Fibroblast of lung (primary cell): Measurements from ENCODE around the gene MYO1H. TPM values are rescaled to one million over a fixed set of nuclear protein-coding genes. Genes with fewer than 3 reads are reported as not detected.

Experiments used
- DNase-seq, 2 donors: peaks; one replicate each; pipeline versions ENCODE4 v3.0.0 to v3.0.0-alpha.2; 2010; ENCODE audit warnings: low read depth in 2 of 2
- H2AFZ ChIP-seq: 2 replicates; pipeline ENCODE4 v1.5.1; 2012; ENCODE audit warnings: low read length, control low read depth, inconsistent platforms
- H3K27ac ChIP-seq: 2 replicates; pipeline ENCODE4 v1.5.1; 2011; ENCODE audit warnings: low read length, control low read depth; ENCODE audit not compliant: insufficient read depth
- H3K27me3 ChIP-seq: 2 replicates; pipeline ENCODE4 v1.5.1; 2011; ENCODE audit warnings: mild to moderate bottlenecking, low read length; ENCODE audit not compliant: control insufficient read depth, insufficient read depth
- H3K36me3 ChIP-seq: 2 replicates; pipeline ENCODE4 v1.5.1; 2011; ENCODE audit warnings: low read length; ENCODE audit not compliant: control insufficient read depth, insufficient read depth
- H3K4me1 ChIP-seq: 2 replicates; pipeline ENCODE4 v1.5.1; 2011; ENCODE audit warnings: low read length; ENCODE audit not compliant: control insufficient read depth, insufficient read depth; ENCODE audit errors: extremely low read depth
- H3K4me2 ChIP-seq: 2 replicates; pipeline ENCODE4 v1.5.1; 2011; ENCODE audit warnings: low read length, control low read depth; ENCODE audit not compliant: insufficient read depth; ENCODE audit errors: extremely low read depth
- H3K4me3 ChIP-seq, 4 experiments: fragments of 200-600 bp in 1 of 4; sonication (generic) in 1 of 4; replicated peaks in 1 of 4; 2 replicates each; pipeline ENCODE4 v1.5.1; 2011 to 2016; ENCODE audit warnings: low read length in 4 of 4, low read depth in 3 of 4, mild to moderate bottlenecking in 3 of 4, control low read depth in 2 of 4, inconsistent platforms in 1 of 4, mixed read lengths in 1 of 4; ENCODE audit not compliant: insufficient read depth in 1 of 4; ENCODE audit errors: control extremely low read depth in 1 of 4
- H3K79me2 ChIP-seq: 2 replicates; pipeline ENCODE4 v1.5.1; 2012; ENCODE audit warnings: mild to moderate bottlenecking, low read length, inconsistent platforms; ENCODE audit not compliant: control insufficient read depth, insufficient read depth
- H3K9ac ChIP-seq: 2 replicates; pipeline ENCODE4 v1.5.1; 2011; ENCODE audit warnings: mild to moderate bottlenecking, low read length, control low read depth; ENCODE audit not compliant: insufficient read depth
- H3K9me3 ChIP-seq: 2 replicates; pipeline ENCODE4 v1.5.1; 2012; ENCODE audit warnings: low read depth, low read length; ENCODE audit not compliant: control insufficient read depth, insufficient read depth
- H4K20me1 ChIP-seq: 2 replicates; pipeline ENCODE4 v1.5.1; 2011; ENCODE audit warnings: low read length; ENCODE audit not compliant: control insufficient read depth, insufficient read depth; ENCODE audit errors: extremely low read depth
- CTCF ChIP-seq, 2 donors: IDR thresholded peaks in 1 of 2; conservative IDR thresholded peaks in 1 of 2; 1 replicate in 1 of 2; 2 replicates in 1 of 2; pipeline ENCODE4 v1.5.1; 2011 to 2012; ENCODE audit warnings: low read length in 2 of 2, control low read depth in 1 of 2, inconsistent platforms in 1 of 2, low read depth in 1 of 2, mild to moderate bottlenecking in 1 of 2
- EZH2 ChIP-seq: IDR thresholded peaks from 2 replicates; pipeline ENCODE4 v1.5.1; 2012; ENCODE audit warnings: low read length, control low read depth, mild to moderate bottlenecking; ENCODE audit errors: missing control alignments
- polyA plus RNA-seq, 2 donors: library from polyadenylated mRNA; depleted of rRNA in 1 of 2; stranded (reverse) in 1 of 2; unstranded in 1 of 2; fragments of >200 nt; gene quantifications; 2 replicates each; pipeline ENCODE4 v1.2.1, GENCODE V29; 2011 to 2012; ENCODE audit warnings: missing spikeins in 1 of 2
- total RNA-seq: library from RNA; depleted of rRNA; stranded (reverse); fragments of >200 nt; gene quantifications from 2 replicates; pipeline ENCODE4 v1.2.1, GENCODE V29; 2014

MYO1H gene
- total and polyA plus RNA-seq, 2 donors (not counting 1 experiment from before 2014, with no cell fraction given): 0.07 TPM; not detected in 1

DNA sequence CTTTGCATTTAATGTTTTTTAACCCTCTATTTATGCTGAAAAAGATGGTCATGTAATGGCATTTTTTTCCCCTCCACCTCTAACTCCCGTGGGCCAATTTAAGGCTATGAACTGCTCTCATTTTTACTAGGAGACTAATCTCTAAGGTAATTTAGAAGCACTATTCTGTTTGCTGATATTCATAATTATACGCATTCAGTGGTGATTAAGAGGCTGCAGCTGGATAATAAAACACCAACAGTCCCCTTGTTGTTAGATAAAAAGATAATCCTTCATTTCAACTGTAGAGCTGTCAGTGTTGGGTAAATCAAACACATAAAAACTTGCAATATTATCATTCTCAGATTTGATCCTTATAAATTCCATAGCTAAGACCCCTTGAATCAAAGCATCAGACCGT is 8.9 kb downstream of the MYO1H start:
- H3K4me2 ChIP-seq: no peak overlapping the region
- no peak overlapping the region for H3K9ac ChIP-seq
- no peaks in the 10 kb centered on the region for H3K79me2 ChIP-seq
- no peak overlapping the region for H2AFZ ChIP-seq
- no peaks in the 10 kb centered on the region for H4K20me1 ChIP-seq
- TF ChIP-seq CTCF (conservative IDR thresholded peaks at IDR 0.05 in 1 of 2, IDR thresholded peaks at IDR 0.05 in 1 of 2; ENCODE audit: low read depth in 1 of 2, low read length in 2 of 2): no peak
- no peak for TF ChIP-seq EZH2
- H3K4me1 ChIP-seq: no peaks in the 10 kb centered on the region
- DNase-seq: no peak
- H3K9me3 ChIP-seq: no peaks in the 10 kb centered on the region
- no peak overlapping the region for H3K27ac ChIP-seq
- peaks cover 2% of the 10 kb centered on the region for H3K27me3 ChIP-seq
- H3K4me3 ChIP-seq: no peak overlapping the region
- no peaks in the 10 kb centered on the region for H3K36me3 ChIP-seq

DNA sequence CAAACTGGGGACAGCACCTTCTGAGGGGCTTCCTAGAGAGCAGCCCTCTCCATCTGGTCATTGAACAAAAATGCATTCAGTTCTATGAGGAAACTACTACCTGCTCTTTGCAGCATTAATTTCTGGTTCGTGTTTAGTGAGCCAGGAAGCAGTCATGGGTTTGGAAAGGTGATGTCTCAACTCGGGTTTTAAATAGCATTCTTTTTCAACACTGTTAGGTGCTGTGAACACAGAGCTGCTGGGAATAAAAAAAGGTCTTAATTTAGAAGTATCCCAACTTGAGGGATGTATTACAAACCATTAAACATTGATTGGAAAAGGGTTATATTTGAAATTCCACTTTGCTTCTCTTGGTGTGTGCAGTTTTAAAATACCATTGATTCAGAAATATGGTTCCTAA is 9.3 kb downstream of the MYO1H start:
- H3K4me1 ChIP-seq: no peaks in the 10 kb centered on the region
- no peak overlapping the region for H2AFZ ChIP-seq
- no peak for DNase-seq
- TF ChIP-seq CTCF (conservative IDR thresholded peaks at IDR 0.05 in 1 of 2, IDR thresholded peaks at IDR 0.05 in 1 of 2; ENCODE audit: low read depth in 1 of 2, low read length in 2 of 2) (no peak), EZH2 (no peak)
- H3K27me3 ChIP-seq: peaks cover 2% of the 10 kb centered on the region
- H3K27ac ChIP-seq: no peak overlapping the region
- no peak overlapping the region for H3K9ac ChIP-seq
- H3K36me3 ChIP-seq: no peaks in the 10 kb centered on the region
- H4K20me1 ChIP-seq: no peaks in the 10 kb centered on the region
- H3K4me2 ChIP-seq: no peak overlapping the region
- H3K79me2 ChIP-seq: no peaks in the 10 kb centered on the region
- no peaks in the 10 kb centered on the region for H3K9me3 ChIP-seq
- H3K4me3 ChIP-seq: no peak overlapping the region

DNA sequence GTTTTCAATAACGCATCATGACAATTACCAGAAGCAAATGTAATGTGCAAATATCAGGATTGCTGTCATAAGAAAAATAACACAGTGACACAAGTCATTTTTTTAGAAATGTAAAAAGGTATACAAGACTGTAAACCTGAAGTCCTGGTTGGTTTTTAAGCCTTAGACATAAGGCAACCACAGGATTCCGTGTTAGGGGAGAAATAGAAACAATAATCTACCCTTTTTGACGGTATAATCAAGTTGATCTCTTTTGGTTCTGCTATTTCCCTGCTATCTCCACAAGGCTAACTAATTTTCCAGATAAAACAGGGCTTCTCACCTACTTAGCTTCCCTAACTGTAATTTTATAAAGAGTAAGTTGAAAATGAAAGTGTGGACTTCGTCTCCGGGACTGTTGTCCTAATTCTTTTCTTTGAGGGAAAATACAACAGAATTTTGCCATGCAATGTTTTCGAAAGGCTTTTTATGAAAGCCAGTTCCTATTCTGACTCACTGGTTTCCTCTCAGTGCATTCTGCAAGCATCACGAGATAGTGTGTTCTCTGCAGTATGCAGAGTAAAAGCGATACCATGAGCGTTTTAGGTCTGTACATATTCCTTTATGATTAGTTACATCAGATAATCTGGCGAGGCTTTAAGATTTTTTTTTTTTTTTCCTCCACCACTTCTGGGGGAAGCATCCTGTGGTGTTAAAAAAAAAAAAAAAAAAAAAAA is 10.6 kb downstream of the MYO1H start:
- Histone ChIP-seq H3K9me3 (no peaks in the 10 kb centered on the region), H3K4me3 (no peak overlapping the region), H4K20me1 (no peaks in the 10 kb centered on the region), H3K4me1 (no peaks in the 10 kb centered on the region), H3K4me2 (no peak overlapping the region), H3K79me2 (no peaks in the 10 kb centered on the region), H2AFZ (no peak overlapping the region), H3K36me3 (no peaks in the 10 kb centered on the region), H3K27ac (no peak overlapping the region), H3K27me3 (peaks cover 2% of the 10 kb centered on the region), H3K9ac (no peak overlapping the region)
- TF ChIP-seq CTCF (conservative IDR thresholded peaks at IDR 0.05 in 1 of 2, IDR thresholded peaks at IDR 0.05 in 1 of 2; ENCODE audit: low read depth in 1 of 2, low read length in 2 of 2) (no peak), EZH2 (no peak)
- peak in 1 of 2 donors; percentile 6 for DNase-seq
